Liver (tissue), 3 donors: Measurements from ENCODE around the gene SAMD4A.

Source experiments
- CTCF ChIP-seq: fragments of 150-350 bp; IDR thresholded peaks from 2 replicates; pipeline ENCODE4 v1.5.1; 2017; ENCODE audit warnings: improper control_type of control experiment, low read depth, low read length; ENCODE audit not compliant: missing input control
- MAX ChIP-seq: IDR thresholded peaks from 2 replicates; pipeline ENCODE4 v1.6.1; 2016; ENCODE audit warnings: antibody characterized with exemption
- RAD21 ChIP-seq, 2 donors: IDR thresholded peaks; 2 replicates each; pipeline ENCODE4 v1.6.1; 2016; ENCODE audit warnings: antibody characterized with exemption in 2 of 2, mild to moderate bottlenecking in 2 of 2
- TAF1 ChIP-seq: conservative IDR thresholded peaks from 2 replicates; pipeline ENCODE4 v1.6.1; 2016; ENCODE audit warnings: antibody characterized with exemption, mild to moderate bottlenecking
- donor health status: healthy.
- donor health status: healthy.

- TF ChIP-seq MAX (no peak), CTCF (no peak), RAD21 (IDR thresholded peaks at IDR 0.05) (no peak), TAF1 (no peak)
Measured at GRCh38 chr14:54627219-54627539, 60.3 kb downstream of the SAMD4A start.
